Skeletal muscle cell (primary cell): ENCODE data around the gene ICE1.
"Not testable (repeated sequence)": the region's sequence is repeated elsewhere in the genome, so short reads cannot be mapped to it uniquely, and the experiment has no call there.

ENCODE experiments used
- DNase-seq: peaks from one replicate; pipeline ENCODE4 v3.0.0-alpha.2; 2010; ENCODE audit warnings: low read depth
- H3K4me3 ChIP-seq: 2 replicates; pipeline ENCODE4 v1.5.1; 2011; ENCODE audit warnings: low read depth, mild to moderate bottlenecking, control low read depth, low read length, moderate library complexity

The ICE1 gene

GRCh38 chr5:5394384-5394986, 28.0 kb upstream of the ICE1 start:
- H3K4me3 ChIP-seq, DNase-seq: not testable (repeated sequence)

- H3K4me3 ChIP-seq, DNase-seq: not testable (repeated sequence)
Measured at GRCh38 chr5:5395093-5395492, 27.4 kb upstream of the ICE1 start.

DNA sequence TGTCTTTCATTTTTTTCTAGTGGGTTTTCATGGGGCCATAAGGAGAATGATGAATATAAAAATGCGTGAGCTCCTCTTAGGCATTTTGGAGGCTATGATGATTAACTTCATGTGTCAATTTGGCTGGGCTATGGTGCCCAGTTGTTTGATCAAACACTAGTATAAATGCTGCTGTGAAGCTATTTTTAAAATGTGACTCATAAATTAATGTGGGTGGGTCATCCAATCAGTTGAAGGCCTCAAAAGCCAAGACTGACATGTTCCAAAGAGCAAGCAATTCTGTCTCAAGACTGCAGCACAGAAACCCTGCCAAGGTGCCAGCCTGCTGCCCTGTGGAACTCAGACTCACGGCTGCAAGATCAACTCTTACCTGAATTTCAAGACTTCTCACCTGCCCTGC, 24.4 kb upstream of the ICE1 start:
- no peak overlapping the region for H3K4me3 ChIP-seq
- no peak for DNase-seq

GRCh38 chr5:5401095-5401494, 21.4 kb upstream of the ICE1 start:
- H3K4me3 ChIP-seq = no peak overlapping the region
- DNase-seq = no peak

- DNase-seq = no peak
Measured at GRCh38 chr5:5403741-5404140, 18.7 kb upstream of the ICE1 start.

GRCh38 chr5:5404381-5404780, 18.1 kb upstream of the ICE1 start:
- no peak for DNase-seq
- H3K4me3 ChIP-seq = no peak overlapping the region

More at GRCh38 chr5:5403741-5404140, 18.7 kb upstream of the ICE1 start:
- no peak overlapping the region for H3K4me3 ChIP-seq

DNA sequence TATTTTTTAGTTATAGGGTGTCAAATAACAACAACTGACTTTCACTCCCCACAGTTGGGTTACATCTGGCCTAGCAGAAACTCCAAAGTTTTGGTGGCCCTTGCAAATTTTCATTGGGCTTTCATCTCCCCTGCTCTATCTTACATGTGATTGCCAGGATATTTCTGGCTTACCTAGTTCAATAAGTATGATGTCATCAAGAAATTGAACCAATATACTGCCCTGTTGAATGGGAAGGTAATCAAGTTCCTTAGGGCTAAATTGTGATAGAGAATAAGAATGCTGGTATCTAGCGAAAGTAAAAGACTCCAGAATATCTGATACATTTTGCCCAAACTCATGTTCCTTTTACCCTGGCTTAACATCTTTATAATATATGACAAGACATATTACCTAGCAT, 17.0 kb upstream of the ICE1 start:
- H3K4me3 ChIP-seq = no peak overlapping the region
- DNase-seq = no peak

GRCh38 chr5:5407924-5408323, 14.6 kb upstream of the ICE1 start:
- no peak for DNase-seq
- no peak overlapping the region for H3K4me3 ChIP-seq

DNA sequence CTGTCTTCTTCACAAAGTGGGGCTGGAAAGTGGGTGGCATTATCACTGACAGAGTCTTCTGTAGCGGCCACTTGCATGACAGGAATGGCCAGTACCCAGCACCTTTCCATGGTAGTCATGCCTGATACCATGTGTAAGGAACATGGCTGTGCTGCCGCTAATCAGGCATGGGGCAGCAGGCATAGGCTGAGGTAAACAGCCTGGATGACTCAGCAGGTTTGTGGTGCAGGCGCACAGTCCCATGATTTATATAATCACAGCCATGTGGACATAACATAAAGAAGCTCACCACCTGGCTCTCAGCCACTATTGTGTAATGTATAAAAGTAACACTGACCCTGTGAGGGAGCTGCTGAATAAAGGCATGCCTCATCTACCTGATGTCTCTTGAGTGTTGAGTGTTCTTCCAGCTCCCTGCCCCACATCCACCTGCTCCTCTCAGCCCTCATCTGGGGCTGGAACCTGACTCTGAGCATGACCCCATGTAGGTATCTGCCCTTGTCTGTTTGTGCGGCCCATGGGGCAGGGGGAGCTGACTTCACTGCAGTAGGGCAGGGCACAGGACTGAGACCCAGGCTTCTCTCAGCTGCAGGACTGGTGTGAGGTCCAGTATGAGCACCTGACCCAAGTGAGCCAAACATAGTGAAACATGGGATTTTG, 13.2 kb upstream of the ICE1 start:
- H3K4me3 ChIP-seq = no peak overlapping the region
- DNase-seq = no peak

DNA sequence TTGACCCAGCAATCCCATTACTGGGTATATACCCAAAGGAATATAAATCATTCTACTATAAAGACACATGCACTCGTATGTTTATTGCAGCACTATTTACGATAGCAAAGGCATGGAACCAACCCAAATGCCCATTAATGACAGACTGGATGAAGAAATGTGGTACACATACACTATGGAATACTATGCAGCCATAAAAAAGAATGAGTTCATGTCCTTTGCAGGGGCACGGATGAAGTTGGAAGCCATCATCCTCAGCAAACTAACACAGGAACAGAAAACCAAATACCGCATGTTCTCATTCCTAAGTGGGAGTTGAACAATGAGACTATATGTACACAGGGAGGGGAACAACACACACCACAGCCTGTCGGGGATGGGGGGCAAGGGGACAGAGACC, 8.6 kb upstream of the ICE1 start:
- not testable (repeated sequence) for H3K4me3 ChIP-seq, DNase-seq

DNA sequence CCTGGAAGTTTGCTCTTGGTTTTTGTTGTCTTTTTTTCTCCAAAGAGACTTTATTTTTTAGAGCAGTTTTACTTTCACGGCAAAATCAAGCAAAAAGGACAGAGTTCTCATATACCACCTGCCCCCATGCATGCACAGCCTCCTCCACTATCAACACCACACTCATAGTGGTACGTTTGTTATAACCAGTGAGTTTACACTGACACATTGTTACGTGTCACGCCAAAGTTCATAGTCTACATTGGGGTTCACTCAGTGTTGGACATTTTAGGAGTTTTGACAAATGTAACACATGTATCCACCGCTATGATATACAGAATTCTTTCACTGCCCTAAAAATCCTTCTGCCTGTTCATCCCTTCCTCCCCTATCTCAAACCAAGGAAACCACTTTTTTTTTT, 7.5 kb upstream of the ICE1 start:
- no peak for DNase-seq
- no peak overlapping the region for H3K4me3 ChIP-seq

DNA sequence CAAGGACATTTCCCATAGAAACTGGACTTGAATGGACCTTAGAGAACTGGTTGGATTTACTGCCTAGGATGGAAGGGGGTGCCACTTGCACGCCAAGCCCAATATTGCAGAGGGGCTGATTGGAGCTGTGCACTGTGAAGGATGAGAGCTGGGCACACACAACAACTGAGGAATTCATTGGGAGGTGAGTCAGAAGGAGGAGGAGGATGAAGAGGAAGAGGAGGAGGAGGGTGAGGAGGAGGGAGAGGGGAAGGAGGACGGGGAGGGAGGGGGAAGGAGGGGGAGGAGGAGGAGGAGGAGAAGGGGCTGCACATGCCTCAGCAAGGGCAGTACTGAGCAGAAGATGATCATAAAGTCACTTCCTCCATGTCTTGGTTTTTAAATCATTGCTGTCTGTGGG, 5.7 kb upstream of the ICE1 start:
- H3K4me3 ChIP-seq = no peak overlapping the region
- no peak for DNase-seq

- DNase-seq = no peak
Measured at GRCh38 chr5:5418006-5418405, 4.5 kb upstream of the ICE1 start.

DNA sequence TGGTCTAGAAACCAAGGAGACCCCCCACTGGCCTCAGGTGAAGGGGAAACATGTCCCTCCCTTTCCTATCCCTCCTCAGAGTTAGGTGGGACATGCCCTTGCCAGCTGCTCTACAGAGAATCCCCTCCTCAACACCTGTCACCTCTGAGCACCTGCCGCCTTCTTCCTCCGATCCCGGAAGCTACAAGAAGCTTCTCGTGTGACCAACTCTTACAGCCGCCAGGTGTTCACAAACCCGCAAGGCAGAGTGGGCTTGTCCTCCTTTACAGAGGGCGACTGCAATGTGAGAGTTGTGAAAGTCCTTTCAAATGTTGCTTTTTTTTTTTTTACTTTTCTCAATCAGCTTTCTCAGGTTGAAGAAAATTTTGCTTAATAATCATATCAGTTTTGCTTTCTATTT, 3.7 kb upstream of the ICE1 start:
- no peak for DNase-seq
- no peak overlapping the region for H3K4me3 ChIP-seq

More at GRCh38 chr5:5418006-5418405, 4.5 kb upstream of the ICE1 start:
- no peak overlapping the region for H3K4me3 ChIP-seq

DNA sequence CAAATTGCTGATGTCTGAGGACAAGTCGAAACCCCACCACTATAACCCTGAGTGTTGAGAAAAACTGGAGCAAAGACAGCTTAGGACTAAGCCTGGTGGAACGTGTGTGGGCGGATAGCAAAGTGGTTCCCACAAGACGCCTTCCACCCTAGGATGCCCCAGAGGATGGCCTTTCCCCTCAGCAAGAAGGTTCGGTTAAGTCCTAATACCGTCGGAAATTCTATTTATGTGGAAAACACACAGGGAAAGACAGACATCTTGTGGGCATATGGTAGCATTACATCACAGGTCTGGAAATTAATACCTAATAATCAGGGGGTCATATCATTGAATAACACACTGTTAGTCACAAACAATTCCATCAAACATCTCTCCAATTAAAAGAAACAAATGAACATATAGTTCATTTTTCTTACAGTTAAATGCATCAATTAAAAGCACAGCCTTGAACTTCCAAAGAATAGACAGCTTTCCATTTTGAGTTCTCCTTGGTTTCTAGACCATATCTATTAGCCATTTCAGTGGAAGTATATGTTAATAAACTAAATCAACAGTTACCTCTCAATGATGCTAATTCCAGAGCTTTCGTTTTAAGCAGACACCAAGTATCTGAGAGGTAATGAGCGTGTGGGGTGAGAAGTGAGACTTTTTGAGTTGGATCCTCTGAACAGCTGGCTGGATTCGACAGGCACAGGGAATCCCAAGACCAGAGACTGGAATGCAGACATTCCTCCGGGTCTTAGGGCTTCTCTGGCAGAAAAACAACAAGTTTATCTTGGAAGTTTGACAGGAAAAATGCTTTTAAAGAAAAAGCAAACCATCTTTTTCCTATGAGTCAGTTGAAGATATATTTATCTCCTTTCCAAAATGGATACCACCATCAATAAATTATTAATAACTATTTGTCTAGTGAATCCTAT, 2.9 kb upstream of the ICE1 start:
- H3K4me3 ChIP-seq = no peak overlapping the region

GRCh38 chr5:5420251-5420650, 2.2 kb upstream of the ICE1 start:
- no peak for DNase-seq
- no peak overlapping the region for H3K4me3 ChIP-seq

More for the DNA sequence above, 2.9 kb upstream of the ICE1 start:
- DNase-seq = peak; percentile 94

GRCh38 chr5:5421149-5421960, 1.1 kb upstream of the ICE1 start:
- DNase-seq = no peak

DNA sequence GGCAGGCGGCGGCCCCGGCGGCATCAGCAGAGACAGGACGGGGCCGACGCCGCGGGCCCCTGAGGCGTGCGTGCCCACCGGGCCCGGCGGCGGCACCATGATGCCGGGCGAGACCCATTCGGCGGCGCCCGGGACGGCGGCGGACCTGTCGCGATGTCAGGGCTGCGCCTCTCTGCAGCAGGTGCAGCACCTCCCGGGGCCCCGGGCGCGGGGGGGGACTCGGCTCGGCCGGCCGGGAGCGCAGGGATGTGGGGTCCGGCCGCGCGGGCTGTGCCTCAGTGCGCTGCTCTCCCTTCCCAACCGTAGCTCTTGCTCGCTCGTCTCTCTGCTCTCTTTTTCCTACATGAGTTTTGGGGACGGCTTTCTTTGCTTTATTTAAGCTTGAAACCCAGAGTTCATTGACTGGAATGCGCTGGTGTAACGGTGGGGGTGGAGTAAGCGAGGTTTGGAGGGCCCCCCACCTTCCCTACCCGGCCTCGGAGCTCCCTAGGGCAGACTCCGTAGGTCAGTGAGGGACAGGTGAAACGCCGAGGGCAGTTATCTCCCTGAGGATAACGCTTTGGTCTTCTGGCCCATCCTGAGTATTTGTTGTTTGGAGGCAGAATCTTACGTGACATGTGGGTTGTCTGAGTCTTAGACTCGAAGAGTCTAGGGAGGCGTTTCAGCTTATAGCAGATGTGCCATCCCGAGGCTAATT, 490 bp downstream of the ICE1 start:
- peak overlapping the region; percentile 63 for H3K4me3 ChIP-seq
- no peak for DNase-seq

More at GRCh38 chr5:5421149-5421960, 1.1 kb upstream of the ICE1 start:
- H3K4me3 ChIP-seq = peak overlapping the region; percentile 63

DNA sequence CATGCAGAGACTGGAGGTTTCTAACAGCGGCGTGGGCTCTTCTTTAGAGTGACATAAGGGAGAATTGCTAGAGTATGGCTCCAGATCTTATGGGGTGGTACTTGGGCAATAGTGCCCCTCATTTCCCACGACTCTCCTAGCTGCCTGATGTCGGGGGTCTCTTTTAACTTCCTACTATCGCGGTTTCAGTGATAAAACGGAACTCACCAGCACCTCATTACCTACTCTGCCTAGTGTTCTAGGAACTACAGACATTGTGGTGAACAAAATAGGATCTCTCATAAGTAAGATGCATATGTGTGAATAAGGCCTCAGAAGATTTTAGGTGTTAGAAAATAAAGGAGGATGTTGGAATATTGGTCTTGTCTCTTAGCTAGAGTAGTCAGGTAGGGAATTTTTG, 1.1 kb downstream of the ICE1 start:
- no peak for DNase-seq
- H3K4me3 ChIP-seq = peak overlapping the region; percentile 63
